SK-N-SH treated with all-trans-retinoic acid at 6 μM for 48 hours (cell line): Measurements from ENCODE around the gene RANBP1.

Experiments
- ATAC-seq: fragments of 200-7000 bp; cut with Tn5 transposase; 3 replicates; pipeline ENCODE4 v1.9.1; 2020; ENCODE audit warnings: mild to moderate bottlenecking, moderate library complexity
- ARNTL ChIP-seq: fragments of 450-650 bp; formaldehyde crosslinking; IDR thresholded peaks from 2 replicates; pipeline ENCODE4 v1.5.0; 2020; ENCODE audit warnings: low read depth, mild to moderate bottlenecking, moderate library complexity, borderline replicate concordance
- BACH2 ChIP-seq: fragments of 250-450 bp; sonication (Bioruptor Pico); IDR thresholded peaks from 2 replicates; pipeline ENCODE4 v1.9.0; 2021; ENCODE audit warnings: mild to moderate bottlenecking, borderline replicate concordance
- CREB5 ChIP-seq: fragments of 250-450 bp; sonication (Bioruptor Pico); IDR thresholded peaks from 2 replicates; pipeline ENCODE4 v1.5.1; 2020; ENCODE audit warnings: low read depth, mild to moderate bottlenecking, moderate library complexity
- CSDC2 ChIP-seq: fragments of 250-450 bp; sonication (Bioruptor Pico); IDR thresholded peaks from 2 replicates; pipeline ENCODE4 v1.5.0; 2020; ENCODE audit warnings: mild to moderate bottlenecking, moderate library complexity
- ESRRG ChIP-seq: fragments of 250-450 bp; sonication (Bioruptor Pico); IDR thresholded peaks from 2 replicates; pipeline ENCODE4 v1.6.1; 2021; ENCODE audit warnings: mild to moderate bottlenecking
- GLIS3 ChIP-seq: fragments of 250-450 bp; sonication (Bioruptor Pico); IDR thresholded peaks from 2 replicates; pipeline ENCODE4 v1.5.0; 2020; ENCODE audit warnings: mild to moderate bottlenecking, moderate library complexity
- ISL1 ChIP-seq: fragments of 250-450 bp; sonication (Bioruptor Pico); IDR thresholded peaks from 2 replicates; pipeline ENCODE4 v2.1.2; 2022; ENCODE audit warnings: mild to moderate bottlenecking, moderate library complexity
- OSR1 ChIP-seq: fragments of 250-450 bp; sonication (Bioruptor Pico); IDR thresholded peaks from 2 replicates; pipeline ENCODE4 v1.8.0; 2022; ENCODE audit warnings: moderate library complexity, mild to moderate bottlenecking, inconsistent platforms
- POU6F1 ChIP-seq: fragments of 250-450 bp; sonication (Bioruptor Pico); IDR thresholded peaks from 2 replicates; pipeline ENCODE4 v1.8.0; 2021; ENCODE audit warnings: low read depth, mild to moderate bottlenecking, moderate library complexity, borderline replicate concordance
- PPARA ChIP-seq: fragments of 250-450 bp; sonication (Bioruptor Pico); IDR thresholded peaks from 2 replicates; pipeline ENCODE4 v1.5.0; 2020; ENCODE audit warnings: mild to moderate bottlenecking, borderline replicate concordance
- SNAI2 ChIP-seq: fragments of 250-450 bp; sonication (Bioruptor Pico); IDR thresholded peaks from 2 replicates; pipeline ENCODE4 v1.5.0; 2020; ENCODE audit warnings: mild to moderate bottlenecking, moderate library complexity
- TCF4 ChIP-seq: fragments of 250-450 bp; sonication (Bioruptor Pico); IDR thresholded peaks from 2 replicates; pipeline ENCODE4 v1.8.0; 2021; ENCODE audit warnings: mild to moderate bottlenecking, moderate library complexity, borderline replicate concordance
- TOX ChIP-seq: fragments of 250-450 bp; sonication (Bioruptor Pico); IDR thresholded peaks from 2 replicates; pipeline ENCODE4 v1.8.0; 2021; ENCODE audit warnings: mild to moderate bottlenecking, moderate library complexity, borderline replicate concordance
- TSHZ2 ChIP-seq: fragments of 250-450 bp; sonication (Bioruptor Pico); IDR thresholded peaks from 2 replicates; pipeline ENCODE4 v1.5.0; 2020; ENCODE audit warnings: mild to moderate bottlenecking, moderate library complexity
- ZC3H10 ChIP-seq: fragments of 250-450 bp; sonication (Bioruptor Pico); IDR thresholded peaks from 2 replicates; pipeline ENCODE4 v1.5.1; 2021; ENCODE audit warnings: mild to moderate bottlenecking, moderate library complexity
- ZFP3 ChIP-seq: fragments of 250-450 bp; sonication (Bioruptor Pico); IDR thresholded peaks from 2 replicates; pipeline ENCODE4 v1.5.0; 2020; ENCODE audit warnings: mild to moderate bottlenecking, moderate library complexity
- ZFP30 ChIP-seq: fragments of 450-650 bp; formaldehyde crosslinking; IDR thresholded peaks from 2 replicates; pipeline ENCODE4 v1.5.0; 2022; ENCODE audit warnings: mild to moderate bottlenecking, moderate library complexity
- ZNF70 ChIP-seq: fragments of 450-650 bp; formaldehyde crosslinking; IDR thresholded peaks from 2 replicates; pipeline ENCODE4 v1.5.0; 2020; ENCODE audit warnings: mild to moderate bottlenecking, moderate library complexity
- ZNF8 ChIP-seq: fragments of 450-650 bp; formaldehyde crosslinking; IDR thresholded peaks from 2 replicates; pipeline ENCODE4 v1.5.0; 2020; ENCODE audit warnings: mild to moderate bottlenecking, moderate library complexity
- TF ChIP-seq, protein P1 (sequence below): fragments of 250-450 bp; sonication (Bioruptor Pico); IDR thresholded peaks from 2 replicates; pipeline ENCODE4 v1.8.0; 2020; ENCODE audit warnings: mild to moderate bottlenecking, moderate library complexity, borderline replicate concordance
- TF ChIP-seq, protein P2 (sequence below): fragments of 250-450 bp; sonication (Bioruptor Pico); IDR thresholded peaks from 2 replicates; pipeline ENCODE4 v1.5.1; 2021; ENCODE audit warnings: mild to moderate bottlenecking, moderate library complexity

RANBP1 gene

DNA sequence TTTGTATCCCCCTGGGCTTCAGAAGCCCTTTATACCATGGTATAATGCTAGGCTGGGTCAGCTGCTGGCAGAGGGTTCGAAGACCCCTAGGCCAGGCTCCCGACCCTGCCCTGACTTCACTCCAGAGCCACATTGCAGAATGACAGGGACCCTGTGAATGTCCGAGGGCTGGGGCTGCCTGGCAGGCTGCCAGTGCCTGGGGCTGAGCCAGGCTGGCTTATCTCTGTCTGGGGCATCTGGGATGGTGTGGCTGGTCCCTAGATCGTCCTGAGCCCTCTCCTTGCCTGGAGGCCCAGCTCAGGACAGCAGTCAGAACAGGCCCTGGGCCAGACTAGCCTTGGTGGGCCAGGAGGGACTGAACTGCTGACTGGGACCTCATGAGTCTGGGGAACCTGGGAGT, 19.4 kb downstream of the RANBP1 start:
- no peak for ATAC-seq
- TF ChIP-seq ESRRG (no peak), ZC3H10 (CRISPR knock-in tag) (no peak), CSDC2 (no peak), TCF4 (CRISPR knock-in tag) (no peak; the same call in 1 of the 2 replicates), ZNF8 (no peak), ZFP3 (no peak), POU6F1 (CRISPR knock-in tag) (no peak), TSHZ2 (CRISPR knock-in tag) (no peak), GLIS3 (CRISPR knock-in tag) (no peak), ISL1 (CRISPR knock-in tag) (no peak), CREB5 (CRISPR knock-in tag) (no peak), ZNF70 (CRISPR knock-in tag) (no peak), SNAI2 (CRISPR knock-in tag) (no peak), ZFP30 (no peak)
- TF ChIP-seq, all 23 proteins: peak for 0

DNA sequence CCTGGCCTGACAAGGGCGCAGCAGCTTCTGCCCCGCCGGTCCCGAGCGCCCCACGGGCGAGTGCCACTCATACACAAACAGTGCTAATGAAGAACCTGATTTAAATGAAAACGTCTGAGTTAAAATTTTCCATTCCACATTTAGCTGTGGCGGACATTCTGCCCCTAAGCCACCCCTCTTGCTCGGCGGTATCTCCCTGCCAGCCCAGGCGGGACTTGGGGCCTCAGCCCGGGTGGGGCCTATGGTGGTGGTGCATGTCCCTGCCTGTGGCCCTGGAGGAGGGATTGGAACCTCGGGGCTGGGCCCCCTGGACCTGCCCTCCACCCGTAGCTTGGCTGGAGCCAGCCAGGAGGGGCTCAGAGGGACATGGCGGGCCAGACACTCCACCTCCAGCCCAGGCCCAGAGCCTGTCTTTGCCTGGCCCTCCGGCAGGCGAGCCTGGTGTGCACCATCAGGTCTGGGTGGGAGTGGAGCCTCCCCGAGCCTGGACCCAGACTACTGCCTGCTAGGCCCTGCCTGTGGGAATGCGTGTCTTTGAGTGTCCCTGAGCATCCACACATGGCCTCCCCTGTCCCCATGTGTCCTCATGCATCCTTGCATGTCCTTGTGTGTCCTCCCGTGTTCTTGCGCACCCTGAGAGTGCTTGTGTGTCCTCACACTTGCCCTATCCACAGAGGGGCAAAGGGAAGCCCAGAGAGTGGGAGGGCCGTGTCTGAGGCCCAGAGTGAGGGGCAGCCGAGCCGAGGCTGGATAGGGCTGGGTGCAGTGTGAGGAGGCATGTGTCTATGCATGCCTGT, 20.1 kb downstream of the RANBP1 start:
- no peak for TF ChIP-seq TCF4 (CRISPR knock-in tag)
- no peak for TF ChIP-seq ZC3H10 (CRISPR knock-in tag)
- no peak for TF ChIP-seq PPARA (CRISPR knock-in tag)
- TF ChIP-seq POU6F1 (CRISPR knock-in tag), result no peak
- TF ChIP-seq ESRRG, result no peak
- TF ChIP-seq ISL1 (CRISPR knock-in tag), result no peak
- TF ChIP-seq ZFP3, result no peak
- no peak for TF ChIP-seq OSR1
- TF ChIP-seq ARNTL (CRISPR knock-in tag), result no peak
- TF ChIP-seq BACH2 (CRISPR knock-in tag), result no peak
- TF ChIP-seq GLIS3 (CRISPR knock-in tag), result no peak
- TF ChIP-seq ZFP30, result no peak
- TF ChIP-seq, protein P1, sequence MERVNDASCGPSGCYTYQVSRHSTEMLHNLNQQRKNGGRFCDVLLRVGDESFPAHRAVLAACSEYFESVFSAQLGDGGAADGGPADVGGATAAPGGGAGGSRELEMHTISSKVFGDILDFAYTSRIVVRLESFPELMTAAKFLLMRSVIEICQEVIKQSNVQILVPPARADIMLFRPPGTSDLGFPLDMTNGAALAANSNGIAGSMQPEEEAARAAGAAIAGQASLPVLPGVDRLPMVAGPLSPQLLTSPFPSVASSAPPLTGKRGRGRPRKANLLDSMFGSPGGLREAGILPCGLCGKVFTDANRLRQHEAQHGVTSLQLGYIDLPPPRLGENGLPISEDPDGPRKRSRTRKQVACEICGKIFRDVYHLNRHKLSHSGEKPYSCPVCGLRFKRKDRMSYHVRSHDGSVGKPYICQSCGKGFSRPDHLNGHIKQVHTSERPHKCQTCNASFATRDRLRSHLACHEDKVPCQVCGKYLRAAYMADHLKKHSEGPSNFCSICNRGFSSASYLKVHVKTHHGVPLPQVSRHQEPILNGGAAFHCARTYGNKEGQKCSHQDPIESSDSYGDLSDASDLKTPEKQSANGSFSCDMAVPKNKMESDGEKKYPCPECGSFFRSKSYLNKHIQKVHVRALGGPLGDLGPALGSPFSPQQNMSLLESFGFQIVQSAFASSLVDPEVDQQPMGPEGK, result no peak
- TF ChIP-seq ZNF8, result no peak
- no peak for TF ChIP-seq TOX (CRISPR knock-in tag)
- TF ChIP-seq CSDC2, result no peak
- TF ChIP-seq, protein P2, sequence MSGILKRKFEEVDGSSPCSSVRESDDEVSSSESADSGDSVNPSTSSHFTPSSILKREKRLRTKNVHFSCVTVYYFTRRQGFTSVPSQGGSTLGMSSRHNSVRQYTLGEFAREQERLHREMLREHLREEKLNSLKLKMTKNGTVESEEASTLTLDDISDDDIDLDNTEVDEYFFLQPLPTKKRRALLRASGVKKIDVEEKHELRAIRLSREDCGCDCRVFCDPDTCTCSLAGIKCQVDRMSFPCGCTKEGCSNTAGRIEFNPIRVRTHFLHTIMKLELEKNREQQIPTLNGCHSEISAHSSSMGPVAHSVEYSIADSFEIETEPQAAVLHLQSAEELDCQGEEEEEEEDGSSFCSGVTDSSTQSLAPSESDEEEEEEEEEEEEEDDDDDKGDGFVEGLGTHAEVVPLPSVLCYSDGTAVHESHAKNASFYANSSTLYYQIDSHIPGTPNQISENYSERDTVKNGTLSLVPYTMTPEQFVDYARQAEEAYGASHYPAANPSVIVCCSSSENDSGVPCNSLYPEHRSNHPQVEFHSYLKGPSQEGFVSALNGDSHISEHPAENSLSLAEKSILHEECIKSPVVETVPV (CRISPR knock-in tag), result no peak
- no peak for TF ChIP-seq ZNF70 (CRISPR knock-in tag)
- TF ChIP-seq CREB5 (CRISPR knock-in tag), result no peak
- no peak for ATAC-seq
